ENCODE measurements around the gene OR7C2. TPM values are rescaled to one million over a fixed set of nuclear protein-coding genes. Genes with fewer than 3 reads are reported as not detected.

OR7C2 gene
- polyA plus RNA-seq, 2 of the 4 experiments (the other 2 are of a cell fraction) = not detected

DNA sequence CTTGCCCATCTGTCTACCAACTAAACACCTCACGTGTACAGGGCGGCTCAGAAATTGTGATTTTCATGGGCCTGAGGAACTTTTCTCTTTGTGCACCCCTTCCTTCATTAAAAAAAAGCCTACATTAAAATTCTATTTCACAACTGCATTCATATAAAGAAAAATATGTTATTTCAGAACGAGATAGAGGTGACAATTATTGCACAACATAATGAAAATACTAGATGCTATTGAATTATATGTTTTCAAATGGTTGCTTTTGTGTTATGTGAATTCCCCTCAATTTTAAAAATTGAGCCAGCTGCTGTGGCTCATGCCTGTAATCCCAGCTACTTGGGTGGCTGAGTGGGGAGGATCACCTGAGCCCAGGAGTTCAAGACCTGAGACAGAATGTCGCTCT is 33.2 kb downstream of the OR7C2 start:
- no peak overlapping the region for H3K4me2 ChIP-seq
- TF ChIP-seq FOSL2 (IDR thresholded peaks at IDR 0.05) (no peak), FOSL2 (CRISPR knock-in tag; IDR thresholded peaks at IDR 0.05) (no peak), RNF2 (IDR thresholded peaks at IDR 0.05; ENCODE audit: borderline replicate concordance, low read depth) (no peak), HOXA7 (CRISPR knock-in tag; IDR thresholded peaks at IDR 0.05) (no peak)
- TF ChIP-seq, protein P1, sequence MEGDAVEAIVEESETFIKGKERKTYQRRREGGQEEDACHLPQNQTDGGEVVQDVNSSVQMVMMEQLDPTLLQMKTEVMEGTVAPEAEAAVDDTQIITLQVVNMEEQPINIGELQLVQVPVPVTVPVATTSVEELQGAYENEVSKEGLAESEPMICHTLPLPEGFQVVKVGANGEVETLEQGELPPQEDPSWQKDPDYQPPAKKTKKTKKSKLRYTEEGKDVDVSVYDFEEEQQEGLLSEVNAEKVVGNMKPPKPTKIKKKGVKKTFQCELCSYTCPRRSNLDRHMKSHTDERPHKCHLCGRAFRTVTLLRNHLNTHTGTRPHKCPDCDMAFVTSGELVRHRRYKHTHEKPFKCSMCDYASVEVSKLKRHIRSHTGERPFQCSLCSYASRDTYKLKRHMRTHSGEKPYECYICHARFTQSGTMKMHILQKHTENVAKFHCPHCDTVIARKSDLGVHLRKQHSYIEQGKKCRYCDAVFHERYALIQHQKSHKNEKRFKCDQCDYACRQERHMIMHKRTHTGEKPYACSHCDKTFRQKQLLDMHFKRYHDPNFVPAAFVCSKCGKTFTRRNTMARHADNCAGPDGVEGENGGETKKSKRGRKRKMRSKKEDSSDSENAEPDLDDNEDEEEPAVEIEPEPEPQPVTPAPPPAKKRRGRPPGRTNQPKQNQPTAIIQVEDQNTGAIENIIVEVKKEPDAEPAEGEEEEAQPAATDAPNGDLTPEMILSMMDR (IDR thresholded peaks at IDR 0.05) = no peak
- TF ChIP-seq, protein P2, sequence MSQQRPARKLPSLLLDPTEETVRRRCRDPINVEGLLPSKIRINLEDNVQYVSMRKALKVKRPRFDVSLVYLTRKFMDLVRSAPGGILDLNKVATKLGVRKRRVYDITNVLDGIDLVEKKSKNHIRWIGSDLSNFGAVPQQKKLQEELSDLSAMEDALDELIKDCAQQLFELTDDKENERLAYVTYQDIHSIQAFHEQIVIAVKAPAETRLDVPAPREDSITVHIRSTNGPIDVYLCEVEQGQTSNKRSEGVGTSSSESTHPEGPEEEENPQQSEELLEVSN (IDR thresholded peaks at IDR 0.05; ENCODE audit: borderline replicate concordance, low read depth) = no peak
- no peak overlapping the region for H3K4me3 ChIP-seq
- FAIRE-seq = no peak
- no peak for ATAC-seq
- H3K4me1 ChIP-seq = no peaks in the 10 kb centered on the region
- POLR2A ChIA-PET = no interaction called here
- H3K9me3 ChIP-seq = no peaks in the 10 kb centered on the region
- CTCF ChIA-PET = no interaction called here
- 8% methylated on average over 4 of the region's 4 CpGs for WGBS (ENCODE audit: missing lambda C conversion rate)
- no peak overlapping the region for H3K27ac ChIP-seq
- DNase-seq (ENCODE audit: low read depth in 1 of 2, low spot score in 1 of 2) = no peak

DNA sequence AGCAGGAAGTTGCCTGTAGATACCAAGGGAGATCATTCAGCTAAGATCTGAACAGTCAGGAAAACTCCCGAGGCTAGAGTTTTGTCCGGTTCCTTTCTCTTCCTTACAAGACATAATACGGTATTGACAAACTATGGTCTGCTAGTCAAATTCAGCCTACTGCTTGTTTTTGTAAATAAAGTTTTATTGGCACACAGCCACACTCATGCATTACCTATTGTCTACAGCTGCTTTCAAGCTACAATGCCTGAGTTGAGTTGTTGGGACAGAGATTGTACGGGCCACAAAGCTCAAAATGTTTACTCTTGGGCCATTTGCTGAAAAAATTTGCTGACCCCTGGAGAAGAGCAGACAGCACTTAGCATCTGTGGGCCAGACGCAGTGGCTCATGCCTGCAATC is 35.8 kb downstream of the OR7C2 start:
- ChIA-PET CTCF (no interaction called here), POLR2A (no interaction called here)
- H3K27ac ChIP-seq = no peak overlapping the region
- H3K4me3 ChIP-seq = no peak overlapping the region
- ATAC-seq (no peak), DNase-seq (ENCODE audit: low read depth in 1 of 2, low spot score in 1 of 2) (no peak), FAIRE-seq (no peak)
- H3K9me3 ChIP-seq = no peaks in the 10 kb centered on the region
- no peak for TF ChIP-seq NR3C1 (IDR thresholded peaks at IDR 0.05)
- no peak for TF ChIP-seq EHMT2 (IDR thresholded peaks at IDR 0.05; ENCODE audit: low read depth)
- no peak for TF ChIP-seq JUNB (IDR thresholded peaks at IDR 0.05)
- TF ChIP-seq ZFP36 (IDR thresholded peaks at IDR 0.05; ENCODE audit: borderline replicate concordance, partially characterized antibody) = no peak
- TF ChIP-seq RAD21 (conservative IDR thresholded peaks at IDR 0.05 in 1 of 2, IDR thresholded peaks at IDR 0.05 in 1 of 2) = no peak
- no peak for TF ChIP-seq SREBF2 (IDR thresholded peaks at IDR 0.05)
- TF ChIP-seq KDM5A (IDR thresholded peaks at IDR 0.05) = no peak
- TF ChIP-seq, protein P3, sequence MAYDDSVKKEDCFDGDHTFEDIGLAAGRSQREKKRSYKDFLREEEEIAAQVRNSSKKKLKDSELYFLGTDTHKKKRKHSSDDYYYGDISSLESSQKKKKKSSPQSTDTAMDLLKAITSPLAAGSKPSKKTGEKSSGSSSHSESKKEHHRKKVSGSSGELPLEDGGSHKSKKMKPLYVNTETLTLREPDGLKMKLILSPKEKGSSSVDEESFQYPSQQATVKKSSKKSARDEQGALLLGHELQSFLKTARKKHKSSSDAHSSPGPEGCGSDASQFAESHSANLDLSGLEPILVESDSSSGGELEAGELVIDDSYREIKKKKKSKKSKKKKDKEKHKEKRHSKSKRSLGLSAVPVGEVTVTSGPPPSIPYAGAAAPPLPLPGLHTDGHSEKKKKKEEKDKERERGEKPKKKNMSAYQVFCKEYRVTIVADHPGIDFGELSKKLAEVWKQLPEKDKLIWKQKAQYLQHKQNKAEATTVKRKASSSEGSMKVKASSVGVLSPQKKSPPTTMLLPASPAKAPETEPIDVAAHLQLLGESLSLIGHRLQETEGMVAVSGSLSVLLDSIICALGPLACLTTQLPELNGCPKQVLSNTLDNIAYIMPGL (CRISPR knock-in tag; IDR thresholded peaks at IDR 0.05; ENCODE audit: borderline replicate concordance) = no peak
- no peak for TF ChIP-seq MYC (IDR thresholded peaks at IDR 0.05; ENCODE audit: borderline replicate concordance, low read length)
- no peak for TF ChIP-seq ZNF302 (CRISPR knock-in tag; IDR thresholded peaks at IDR 0.05)
- TF ChIP-seq RNF2 (IDR thresholded peaks at IDR 0.05; ENCODE audit: borderline replicate concordance, low read depth) = no peak
- TF ChIP-seq TP53 (CRISPR knock-in tag; IDR thresholded peaks at IDR 0.05) = no peak
- TF ChIP-seq, protein P4, sequence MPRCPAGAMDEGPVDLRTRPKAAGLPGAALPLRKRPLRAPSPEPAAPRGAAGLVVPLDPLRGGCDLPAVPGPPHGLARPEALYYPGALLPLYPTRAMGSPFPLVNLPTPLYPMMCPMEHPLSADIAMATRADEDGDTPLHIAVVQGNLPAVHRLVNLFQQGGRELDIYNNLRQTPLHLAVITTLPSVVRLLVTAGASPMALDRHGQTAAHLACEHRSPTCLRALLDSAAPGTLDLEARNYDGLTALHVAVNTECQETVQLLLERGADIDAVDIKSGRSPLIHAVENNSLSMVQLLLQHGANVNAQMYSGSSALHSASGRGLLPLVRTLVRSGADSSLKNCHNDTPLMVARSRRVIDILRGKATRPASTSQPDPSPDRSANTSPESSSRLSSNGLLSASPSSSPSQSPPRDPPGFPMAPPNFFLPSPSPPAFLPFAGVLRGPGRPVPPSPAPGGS (IDR thresholded peaks at IDR 0.05) = no peak
- no peaks in the 10 kb centered on the region for H3K4me1 ChIP-seq
- no peak overlapping the region for H3K4me2 ChIP-seq
- 40% methylated on average over 5 of the region's 5 CpGs for WGBS (ENCODE audit: missing lambda C conversion rate)

DNA sequence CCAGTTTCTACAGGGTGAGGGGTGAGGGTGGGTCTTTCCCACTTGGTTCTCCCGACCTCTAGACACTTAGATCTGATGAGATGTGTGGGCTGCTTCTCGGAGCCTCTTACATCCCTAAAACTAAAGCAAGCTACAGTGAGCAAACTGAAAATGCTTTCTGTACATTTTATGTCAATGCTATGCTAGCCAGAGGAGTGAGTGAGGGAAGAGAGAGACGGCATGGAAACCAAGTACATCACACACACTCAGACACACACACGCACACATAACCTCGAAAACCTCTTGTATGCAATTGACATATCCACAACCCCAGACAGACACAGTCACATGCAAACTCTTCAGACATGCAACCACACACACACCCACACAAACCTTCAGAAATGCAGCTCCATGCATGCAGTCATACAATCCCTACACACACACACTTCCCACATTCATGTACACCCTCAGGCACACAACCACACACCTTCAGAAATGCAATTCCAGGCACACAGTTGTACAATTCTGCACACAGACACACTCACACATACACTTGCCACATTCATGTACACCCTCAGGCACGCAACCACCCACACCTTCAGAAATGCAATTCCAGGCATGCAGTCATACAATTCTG is 37.0 kb downstream of the OR7C2 start:
- Histone ChIP-seq H3K9me3 (no peaks in the 10 kb centered on the region), H3K4me1 (no peaks in the 10 kb centered on the region), H3K27ac (no peak overlapping the region), H3K4me3 (no peak overlapping the region), H3K4me2 (no peak overlapping the region)
- WGBS (ENCODE audit: missing lambda C conversion rate) = 10% methylated on average over 6 of the region's 6 CpGs
- DNase-seq (ENCODE audit: low read depth in 1 of 2, low spot score in 1 of 2) = no peak
- CTCF ChIA-PET = no interaction called here
- POLR2A ChIA-PET = no interaction called here
- no peak for ATAC-seq
- FAIRE-seq = no peak
- no peak for TF ChIP-seq RFX5 (IDR thresholded peaks at IDR 0.05)
- no peak for TF ChIP-seq HOXA7 (CRISPR knock-in tag; IDR thresholded peaks at IDR 0.05)
- TF ChIP-seq CHD4 (IDR thresholded peaks at IDR 0.05; ENCODE audit: borderline replicate concordance) = no peak
- TF ChIP-seq, protein P5, sequence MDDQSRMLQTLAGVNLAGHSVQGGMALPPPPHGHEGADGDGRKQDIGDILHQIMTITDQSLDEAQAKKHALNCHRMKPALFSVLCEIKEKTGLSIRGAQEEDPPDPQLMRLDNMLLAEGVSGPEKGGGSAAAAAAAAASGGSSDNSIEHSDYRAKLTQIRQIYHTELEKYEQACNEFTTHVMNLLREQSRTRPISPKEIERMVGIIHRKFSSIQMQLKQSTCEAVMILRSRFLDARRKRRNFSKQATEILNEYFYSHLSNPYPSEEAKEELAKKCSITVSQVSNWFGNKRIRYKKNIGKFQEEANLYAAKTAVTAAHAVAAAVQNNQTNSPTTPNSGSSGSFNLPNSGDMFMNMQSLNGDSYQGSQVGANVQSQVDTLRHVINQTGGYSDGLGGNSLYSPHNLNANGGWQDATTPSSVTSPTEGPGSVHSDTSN (IDR thresholded peaks at IDR 0.05) = no peak
- TF ChIP-seq JUN (IDR thresholded peaks at IDR 0.05) = no peak
- no peak for TF ChIP-seq ZNF302 (CRISPR knock-in tag; IDR thresholded peaks at IDR 0.05)
- TF ChIP-seq KDM1A (IDR thresholded peaks at IDR 0.05; ENCODE audit: low read depth) = no peak
- TF ChIP-seq PHF8 (IDR thresholded peaks at IDR 0.05; ENCODE audit: borderline replicate concordance, low read depth) = no peak
- no peak for TF ChIP-seq HDAC2 (IDR thresholded peaks at IDR 0.05)
- TF ChIP-seq POLR2A (IDR thresholded peaks at IDR 0.05; ENCODE audit: low read length) = no peak
- no peak for TF ChIP-seq HEYL (CRISPR knock-in tag; IDR thresholded peaks at IDR 0.05)
- no peak for TF ChIP-seq NPAS2 (CRISPR knock-in tag; IDR thresholded peaks at IDR 0.05; ENCODE audit: borderline replicate concordance)
- TF ChIP-seq, protein P6, sequence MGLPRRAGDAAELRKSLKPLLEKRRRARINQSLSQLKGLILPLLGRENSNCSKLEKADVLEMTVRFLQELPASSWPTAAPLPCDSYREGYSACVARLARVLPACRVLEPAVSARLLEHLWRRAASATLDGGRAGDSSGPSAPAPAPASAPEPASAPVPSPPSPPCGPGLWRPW (IDR thresholded peaks at IDR 0.05) = no peak
